ENCODE results near the gene HNRNPA0. TPM values are rescaled to one million over a fixed set of nuclear protein-coding genes. Genes with fewer than 3 reads are reported as not detected.

HNRNPA0 gene
- polyA plus RNA-seq, 1 donor from 2014 or later, result 80.3 TPM

DNA sequence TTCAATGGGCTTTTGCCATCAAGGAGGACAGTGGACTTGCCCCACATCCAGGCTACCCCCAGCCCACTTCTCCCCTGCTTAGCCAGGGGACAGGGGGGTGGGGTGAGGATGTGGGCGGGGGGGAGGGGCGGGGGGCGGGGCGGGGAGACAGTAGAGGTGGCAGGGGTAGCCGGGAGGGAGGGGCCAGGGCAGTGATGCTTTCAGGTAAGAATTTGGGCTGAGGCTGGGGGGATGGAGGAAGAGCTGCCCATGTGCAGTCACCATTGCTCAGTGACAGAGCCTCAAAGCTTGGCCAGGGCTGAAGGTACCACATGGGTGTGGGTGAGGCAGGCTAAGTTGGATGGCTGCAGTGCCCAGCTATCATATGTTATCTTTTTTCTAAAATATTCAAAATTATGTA, 40.7 kb upstream of the HNRNPA0 start:
- no peak overlapping the region for H3K4me2 ChIP-seq (ENCODE audit: low read length)
- H3K9ac ChIP-seq (ENCODE audit: low read length), result no peak overlapping the region
- no peak overlapping the region for H3K27ac ChIP-seq (ENCODE audit: low read length)
- no peaks in the 10 kb centered on the region for H3F3A ChIP-seq (ENCODE audit: insufficient read depth, low read length, poor library complexity, severe bottlenecking)
- no peak overlapping the region for H2AFZ ChIP-seq (ENCODE audit: low read depth, low read length)
- H3K79me2 ChIP-seq (replicated peaks; ENCODE audit: insufficient read depth, low read length), result no peaks in the 10 kb centered on the region
- no peaks in the 10 kb centered on the region for H3K9me2 ChIP-seq (ENCODE audit: insufficient read depth, low read length)
- TF ChIP-seq POLR2AphosphoS5 (IDR thresholded peaks at IDR 0.05) (no peak), TAF1 (IDR thresholded peaks at IDR 0.05; ENCODE audit: low read depth) (no peak), EP300 (conservative IDR thresholded peaks at IDR 0.05; ENCODE audit: poor library complexity, severe bottlenecking) (no peak), SMC3 (conservative IDR thresholded peaks at IDR 0.05; ENCODE audit: poor library complexity) (no peak), RAD21 (conservative IDR thresholded peaks at IDR 0.05) (no peak), MXI1 (conservative IDR thresholded peaks at IDR 0.05; ENCODE audit: poor library complexity, severe bottlenecking) (no peak), EZH2 (IDR thresholded peaks at IDR 0.05; ENCODE audit: borderline replicate concordance, insufficient read depth, low read length, poor library complexity, severe bottlenecking) (no peak)
- TF ChIP-seq, protein P1, sequence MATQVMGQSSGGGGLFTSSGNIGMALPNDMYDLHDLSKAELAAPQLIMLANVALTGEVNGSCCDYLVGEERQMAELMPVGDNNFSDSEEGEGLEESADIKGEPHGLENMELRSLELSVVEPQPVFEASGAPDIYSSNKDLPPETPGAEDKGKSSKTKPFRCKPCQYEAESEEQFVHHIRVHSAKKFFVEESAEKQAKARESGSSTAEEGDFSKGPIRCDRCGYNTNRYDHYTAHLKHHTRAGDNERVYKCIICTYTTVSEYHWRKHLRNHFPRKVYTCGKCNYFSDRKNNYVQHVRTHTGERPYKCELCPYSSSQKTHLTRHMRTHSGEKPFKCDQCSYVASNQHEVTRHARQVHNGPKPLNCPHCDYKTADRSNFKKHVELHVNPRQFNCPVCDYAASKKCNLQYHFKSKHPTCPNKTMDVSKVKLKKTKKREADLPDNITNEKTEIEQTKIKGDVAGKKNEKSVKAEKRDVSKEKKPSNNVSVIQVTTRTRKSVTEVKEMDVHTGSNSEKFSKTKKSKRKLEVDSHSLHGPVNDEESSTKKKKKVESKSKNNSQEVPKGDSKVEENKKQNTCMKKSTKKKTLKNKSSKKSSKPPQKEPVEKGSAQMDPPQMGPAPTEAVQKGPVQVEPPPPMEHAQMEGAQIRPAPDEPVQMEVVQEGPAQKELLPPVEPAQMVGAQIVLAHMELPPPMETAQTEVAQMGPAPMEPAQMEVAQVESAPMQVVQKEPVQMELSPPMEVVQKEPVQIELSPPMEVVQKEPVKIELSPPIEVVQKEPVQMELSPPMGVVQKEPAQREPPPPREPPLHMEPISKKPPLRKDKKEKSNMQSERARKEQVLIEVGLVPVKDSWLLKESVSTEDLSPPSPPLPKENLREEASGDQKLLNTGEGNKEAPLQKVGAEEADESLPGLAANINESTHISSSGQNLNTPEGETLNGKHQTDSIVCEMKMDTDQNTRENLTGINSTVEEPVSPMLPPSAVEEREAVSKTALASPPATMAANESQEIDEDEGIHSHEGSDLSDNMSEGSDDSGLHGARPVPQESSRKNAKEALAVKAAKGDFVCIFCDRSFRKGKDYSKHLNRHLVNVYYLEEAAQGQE (IDR thresholded peaks at IDR 0.05; ENCODE audit: borderline replicate concordance), result no peak
- TF ChIP-seq, protein P2, sequence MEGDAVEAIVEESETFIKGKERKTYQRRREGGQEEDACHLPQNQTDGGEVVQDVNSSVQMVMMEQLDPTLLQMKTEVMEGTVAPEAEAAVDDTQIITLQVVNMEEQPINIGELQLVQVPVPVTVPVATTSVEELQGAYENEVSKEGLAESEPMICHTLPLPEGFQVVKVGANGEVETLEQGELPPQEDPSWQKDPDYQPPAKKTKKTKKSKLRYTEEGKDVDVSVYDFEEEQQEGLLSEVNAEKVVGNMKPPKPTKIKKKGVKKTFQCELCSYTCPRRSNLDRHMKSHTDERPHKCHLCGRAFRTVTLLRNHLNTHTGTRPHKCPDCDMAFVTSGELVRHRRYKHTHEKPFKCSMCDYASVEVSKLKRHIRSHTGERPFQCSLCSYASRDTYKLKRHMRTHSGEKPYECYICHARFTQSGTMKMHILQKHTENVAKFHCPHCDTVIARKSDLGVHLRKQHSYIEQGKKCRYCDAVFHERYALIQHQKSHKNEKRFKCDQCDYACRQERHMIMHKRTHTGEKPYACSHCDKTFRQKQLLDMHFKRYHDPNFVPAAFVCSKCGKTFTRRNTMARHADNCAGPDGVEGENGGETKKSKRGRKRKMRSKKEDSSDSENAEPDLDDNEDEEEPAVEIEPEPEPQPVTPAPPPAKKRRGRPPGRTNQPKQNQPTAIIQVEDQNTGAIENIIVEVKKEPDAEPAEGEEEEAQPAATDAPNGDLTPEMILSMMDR (IDR thresholded peaks at IDR 0.05; ENCODE audit: poor library complexity, severe bottlenecking), result no peak
- no peaks in the 10 kb centered on the region for H4K20me1 ChIP-seq (ENCODE audit: insufficient read depth)
- H3K36me3 ChIP-seq (ENCODE audit: insufficient read depth, low read length), result no peaks in the 10 kb centered on the region
- H3K9me3 ChIP-seq (ENCODE audit: low read length), result no peaks in the 10 kb centered on the region
- no peaks in the 10 kb centered on the region for H3K27me3 ChIP-seq (ENCODE audit: insufficient read depth, low read depth, low read length)
- no peak overlapping the region for H3K4me3 ChIP-seq (ENCODE audit: low read length)

DNA sequence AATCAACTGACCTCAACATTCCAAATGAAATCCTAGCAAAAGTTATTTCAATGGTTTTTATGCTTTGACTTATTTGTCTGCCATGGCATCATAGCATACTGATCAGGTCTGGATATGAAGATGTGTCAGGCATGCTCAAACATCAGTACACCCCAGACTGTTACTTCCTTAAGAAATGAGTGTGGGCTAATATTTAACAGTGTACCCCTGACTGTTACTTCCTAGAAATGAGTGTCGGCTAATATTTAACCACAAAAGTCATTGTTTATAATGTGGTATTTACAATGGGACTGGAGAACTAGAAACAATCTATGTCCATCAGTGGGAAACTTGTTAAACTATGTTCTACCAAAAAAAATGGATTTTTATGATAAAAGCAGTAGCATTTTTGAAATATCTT, 38.1 kb upstream of the HNRNPA0 start:
- no peak for TF ChIP-seq MXI1 (conservative IDR thresholded peaks at IDR 0.05; ENCODE audit: poor library complexity, severe bottlenecking)
- TF ChIP-seq, protein P1 (IDR thresholded peaks at IDR 0.05; ENCODE audit: borderline replicate concordance), result no peak
- no peak for TF ChIP-seq SMC3 (conservative IDR thresholded peaks at IDR 0.05; ENCODE audit: poor library complexity)
- no peak for TF ChIP-seq EZH2 (IDR thresholded peaks at IDR 0.05; ENCODE audit: borderline replicate concordance, insufficient read depth, low read length, poor library complexity, severe bottlenecking)
- TF ChIP-seq, protein P2 (IDR thresholded peaks at IDR 0.05; ENCODE audit: poor library complexity, severe bottlenecking), result no peak
- TF ChIP-seq TAF1 (IDR thresholded peaks at IDR 0.05; ENCODE audit: low read depth), result no peak
- no peak for TF ChIP-seq EP300 (conservative IDR thresholded peaks at IDR 0.05; ENCODE audit: poor library complexity, severe bottlenecking)
- TF ChIP-seq POLR2AphosphoS5 (IDR thresholded peaks at IDR 0.05), result no peak
- TF ChIP-seq RAD21 (conservative IDR thresholded peaks at IDR 0.05), result no peak
- no peaks in the 10 kb centered on the region for H4K20me1 ChIP-seq (ENCODE audit: insufficient read depth)

More for the DNA sequence above, 38.1 kb upstream of the HNRNPA0 start:
- H3K36me3 ChIP-seq (ENCODE audit: insufficient read depth, low read length), result no peaks in the 10 kb centered on the region
- no peaks in the 10 kb centered on the region for H3K9me3 ChIP-seq (ENCODE audit: low read length)
- no peak overlapping the region for H3K4me3 ChIP-seq (ENCODE audit: low read length)
- no peak overlapping the region for H2AFZ ChIP-seq (ENCODE audit: low read depth, low read length)
- no peak overlapping the region for H3K27ac ChIP-seq (ENCODE audit: low read length)
- no peak overlapping the region for H3K9ac ChIP-seq (ENCODE audit: low read length)
- no peaks in the 10 kb centered on the region for H3K27me3 ChIP-seq (ENCODE audit: insufficient read depth, low read depth, low read length)
- H3F3A ChIP-seq (ENCODE audit: insufficient read depth, low read length, poor library complexity, severe bottlenecking), result no peaks in the 10 kb centered on the region
- no peak overlapping the region for H3K4me2 ChIP-seq (ENCODE audit: low read length)
- H3K9me2 ChIP-seq (ENCODE audit: insufficient read depth, low read length), result no peaks in the 10 kb centered on the region
- H3K79me2 ChIP-seq (replicated peaks; ENCODE audit: insufficient read depth, low read length), result no peaks in the 10 kb centered on the region
